ENCODE measurements around the gene GNG14.
"Not testable (repeated sequence)": the region's sequence is repeated elsewhere in the genome, so short reads cannot be mapped to it uniquely, and the experiment has no call there.

The GNG14 gene

GRCh38 chr19:12696366-12697335 lies 8.9 kb downstream of the GNG14 start, which contains the start of gene FBXW9:
TSS of gene FBXW9 (minus strand) at chr19:12696631. CDS start at chr19:12696581, 50 bp downstream.
- DNase-seq = peak; percentile 85

- not testable (repeated sequence) for DNase-seq
Measured at GRCh38 chr19:12697425-12697824, 9.6 kb downstream of the GNG14 start.

- DNase-seq = no peak
Measured at GRCh38 chr19:12698138-12698537, 10.3 kb downstream of the GNG14 start.

GRCh38 chr19:12701596-12702282 lies 13.9 kb downstream of the GNG14 start:
- no peak for DNase-seq

GRCh38 chr19:12703046-12703445 lies 15.2 kb downstream of the GNG14 start:
- DNase-seq = no peak

- DNase-seq = no peak
Measured at GRCh38 chr19:12705169-12705568, 17.4 kb downstream of the GNG14 start.

- no peak for DNase-seq
Measured at GRCh38 chr19:12705654-12706331, 18.0 kb downstream of the GNG14 start.

DNA sequence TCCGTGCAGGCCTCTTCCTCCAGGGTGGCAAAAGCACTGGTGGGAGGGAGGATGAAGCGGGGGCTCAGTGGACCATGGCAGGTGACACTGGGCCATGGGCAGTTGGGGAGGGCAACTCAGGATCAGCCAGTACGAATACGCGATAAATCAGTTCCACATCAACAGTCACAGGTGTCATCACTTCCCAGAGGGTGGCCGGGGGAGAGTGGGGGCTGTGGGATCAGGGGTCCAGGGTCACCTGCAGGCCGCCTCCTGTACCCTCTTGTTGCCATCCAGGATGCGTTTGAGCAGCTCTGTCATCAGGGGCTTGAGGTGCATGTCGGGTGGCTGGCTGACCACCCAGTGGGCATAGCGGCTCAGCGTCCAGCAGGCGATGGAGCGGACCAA lies 18.5 kb downstream of the GNG14 start:
- no peak for DNase-seq

DNA sequence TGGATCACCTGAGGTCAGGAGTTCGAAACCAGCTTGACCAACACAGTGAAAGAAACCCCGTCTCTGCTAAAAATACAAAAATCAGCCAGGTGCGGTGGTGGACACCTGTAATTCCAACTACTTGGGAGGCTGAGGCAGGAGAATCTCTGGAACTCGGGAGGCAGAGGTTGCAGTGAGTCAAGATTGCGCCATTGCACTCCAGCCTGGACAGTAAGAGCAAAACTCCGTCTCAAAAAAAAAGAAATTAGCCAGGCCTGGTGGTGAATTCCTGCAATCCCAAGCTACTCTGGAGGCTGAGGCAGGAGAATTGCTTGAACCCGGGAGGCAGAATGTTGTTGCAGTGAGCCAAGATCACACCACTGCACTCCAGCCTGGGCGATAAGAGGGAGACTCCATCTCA lies 20.8 kb downstream of the GNG14 start:
- no peak for DNase-seq

GRCh38 chr19:12711187-12711586 lies 23.4 kb downstream of the GNG14 start:
- DNase-seq = no peak

DNA sequence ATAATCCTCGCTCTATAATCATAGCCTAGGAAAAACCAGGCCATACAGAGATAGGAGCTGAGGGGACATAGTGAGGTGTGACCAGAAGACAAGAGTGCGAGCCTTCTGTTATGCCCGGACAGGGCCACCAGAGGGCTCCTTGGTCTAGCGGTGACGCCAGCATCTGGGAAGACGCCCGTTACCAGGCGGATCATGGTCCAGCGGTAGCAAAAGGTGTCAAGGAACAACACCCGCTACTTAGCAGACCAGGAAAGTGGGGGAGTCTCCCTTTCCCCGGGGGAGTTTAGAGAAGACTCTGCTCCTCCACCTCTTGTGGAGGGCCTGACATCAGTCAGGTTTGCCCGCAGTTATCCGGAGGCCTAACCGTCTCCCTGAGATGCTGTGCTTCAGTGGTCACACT lies 24.3 kb downstream of the GNG14 start:
- not testable (repeated sequence) for DNase-seq

DNA sequence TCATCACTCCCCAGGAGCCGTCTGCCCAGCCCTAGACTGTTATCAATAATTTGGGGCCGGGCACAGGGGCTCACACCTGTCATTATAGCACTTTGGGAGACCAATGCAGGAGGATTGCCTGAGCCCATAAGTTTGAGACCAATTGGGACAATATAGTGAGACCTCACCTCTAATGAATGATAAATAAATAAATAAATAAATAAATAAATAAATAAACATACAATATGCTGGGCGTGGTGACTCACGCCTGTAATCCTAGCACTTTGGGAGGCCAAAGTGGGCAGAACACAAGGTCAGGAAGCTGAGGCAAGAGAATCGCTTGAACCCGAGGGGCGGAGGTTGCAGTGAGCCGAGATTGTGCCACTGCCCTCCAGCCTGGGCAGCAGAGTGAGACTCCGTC lies 25.5 kb downstream of the GNG14 start:
- DNase-seq = not testable (repeated sequence)

DNA sequence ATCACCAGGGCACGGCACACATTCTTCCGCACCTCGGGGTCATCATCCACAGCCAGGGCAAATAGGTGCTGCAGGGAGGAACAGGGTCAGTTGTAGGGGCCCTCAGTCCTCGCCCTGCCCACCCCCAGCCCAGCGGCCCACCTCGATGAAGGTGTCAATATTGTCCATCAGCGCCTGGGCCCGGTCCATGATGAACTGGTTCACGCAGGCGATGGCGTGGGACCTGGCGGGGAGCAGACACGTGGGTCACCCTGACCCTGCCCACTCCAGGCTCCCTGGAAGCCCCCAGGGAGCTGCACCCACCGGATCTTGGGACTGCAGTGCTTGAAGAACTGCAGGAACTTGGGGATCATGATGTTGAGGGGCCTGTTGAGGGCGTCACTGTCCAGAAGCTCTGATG lies 27.3 kb downstream of the GNG14 start:
- no peak for DNase-seq

DNA sequence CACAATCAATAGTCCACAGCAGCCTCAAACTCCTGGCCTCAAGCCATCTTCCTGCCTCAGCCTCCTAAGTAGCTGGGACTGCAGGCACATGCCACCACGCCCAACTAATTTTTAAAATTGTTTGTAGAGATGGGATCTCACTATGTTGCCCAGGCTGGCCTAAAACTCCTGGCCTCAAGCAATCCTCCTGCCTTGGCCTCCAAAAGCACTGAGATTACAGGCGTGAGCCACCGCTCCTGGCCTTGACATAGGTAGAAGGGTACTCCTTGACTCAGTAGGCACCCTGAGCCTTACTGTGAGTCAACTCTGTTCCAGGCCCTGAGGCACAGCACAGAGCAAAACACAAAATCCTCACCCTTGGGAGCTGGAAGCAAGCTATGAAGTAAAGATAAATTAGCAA lies 28.1 kb downstream of the GNG14 start:
- DNase-seq = no peak

DNA sequence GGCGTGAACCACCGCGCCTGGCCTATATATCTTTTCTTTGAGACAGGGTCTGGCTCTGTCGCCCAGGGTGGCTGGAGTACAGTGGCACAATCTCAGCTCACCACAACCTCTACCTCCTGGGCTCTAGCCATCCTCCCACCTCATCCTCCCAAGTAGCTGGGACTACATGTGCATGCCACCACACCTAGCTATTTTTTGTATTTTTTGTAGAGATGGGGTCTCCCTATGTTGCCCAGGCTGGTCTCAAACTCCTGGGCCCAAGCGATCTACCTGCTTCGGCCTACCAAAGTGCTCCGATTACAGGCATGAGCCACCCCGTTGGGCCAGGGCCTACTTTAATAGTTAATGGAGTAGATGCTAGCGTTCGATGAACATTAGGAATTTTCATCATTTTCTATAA lies 32.5 kb downstream of the GNG14 start:
- DNase-seq = no peak

GRCh38 chr19:12720851-12721655 lies 33.3 kb downstream of the GNG14 start:
- peak; percentile 64 for DNase-seq

GRCh38 chr19:12721656-12722565 lies 34.1 kb downstream of the GNG14 start:
- DNase-seq = peak; percentile 61

DNA sequence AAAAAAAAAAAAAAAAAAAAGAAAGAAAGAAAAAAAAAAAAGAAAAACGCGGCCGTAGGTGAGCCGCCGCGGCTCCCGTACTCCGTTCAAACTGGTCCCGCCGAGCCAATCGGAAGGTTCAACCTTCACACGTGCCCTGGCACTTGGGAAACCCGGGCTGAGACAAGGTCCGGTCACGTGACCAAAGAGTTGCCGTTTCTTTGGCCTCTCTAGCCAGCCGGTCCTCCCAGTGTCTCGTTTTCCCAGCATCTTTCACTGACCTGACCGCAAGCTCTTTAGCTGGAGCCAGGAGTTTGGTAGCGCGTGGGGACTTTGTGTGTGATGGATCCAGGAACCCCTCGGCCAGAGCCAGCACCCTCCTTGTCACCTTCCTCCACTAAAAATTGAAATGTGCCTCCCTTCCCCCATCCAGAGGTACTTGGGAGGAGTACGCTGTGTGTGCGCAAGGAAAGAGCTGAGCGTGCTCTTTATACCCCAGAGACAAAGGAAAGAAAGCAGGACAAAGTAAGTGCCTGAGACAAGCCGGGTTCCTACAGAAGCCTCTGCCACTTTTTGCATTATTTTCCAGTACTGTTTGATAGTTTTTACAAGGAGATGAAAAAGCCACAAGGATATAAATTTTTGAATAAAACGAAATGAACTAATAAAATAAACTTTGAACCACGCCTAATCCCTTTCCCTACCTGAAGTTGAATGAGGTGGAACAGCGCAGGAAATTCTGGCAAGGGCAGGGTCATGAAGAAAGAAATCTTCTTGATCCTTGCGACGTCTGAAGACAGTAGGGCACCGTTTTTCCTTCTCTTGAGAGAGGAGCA lies 35.0 kb downstream of the GNG14 start:
- peak; percentile 91 for DNase-seq

- DNase-seq = no peak
Measured at GRCh38 chr19:12723381-12723640, 35.5 kb downstream of the GNG14 start.
